CD14-positive monocyte (primary cell): ENCODE data around the gene OSBPL8. TPM values are rescaled to one million over a fixed set of nuclear protein-coding genes. Genes with fewer than 3 reads are reported as not detected.

Source experiments
- DNase-seq, 3 donors: peaks; one replicate each; pipeline ENCODE4 v3.0.0-alpha.2; 2011 to 2022
- H2AFZ ChIP-seq: 2 replicates; pipeline ENCODE4 v1.6.0; 2012; ENCODE audit warnings: mild to moderate bottlenecking, low read depth, low read length, inconsistent platforms; ENCODE audit not compliant: insufficient read depth, poor library complexity, severe bottlenecking
- H3K27ac ChIP-seq, 2 donors: 1 replicate in 1 of 2; 2 replicates in 1 of 2; pipeline ENCODE4 v1.5.1; 2012 to 2013; ENCODE audit warnings: low read length in 2 of 2, control low read depth in 1 of 2, inconsistent platforms in 1 of 2, low read depth in 1 of 2, mild to moderate bottlenecking in 1 of 2
- H3K27me3 ChIP-seq, 2 donors: one replicate each; pipeline versions ENCODE4 v1.6.0 to v1.6.1; 2011 to 2013; ENCODE audit warnings: low read length in 2 of 2; ENCODE audit not compliant: control insufficient read depth in 2 of 2, insufficient read depth in 2 of 2
- H3K36me3 ChIP-seq, 2 donors: replicated peaks in 1 of 2; 1 replicate in 1 of 2; 2 replicates in 1 of 2; pipeline versions ENCODE4 v1.5.1 to v1.6.1; 2012 to 2013; ENCODE audit warnings: low read length in 2 of 2, control low read depth in 1 of 2, inconsistent platforms in 1 of 2, mild to moderate bottlenecking in 1 of 2; ENCODE audit not compliant: insufficient read depth in 2 of 2, control insufficient read depth in 1 of 2
- H3K4me1 ChIP-seq, 2 donors: 1 replicate in 1 of 2; 2 replicates in 1 of 2; pipeline versions ENCODE4 v1.5.1 to v1.6.1; 2012 to 2013; ENCODE audit warnings: low read length in 2 of 2, control low read depth in 1 of 2, inconsistent platforms in 1 of 2, mild to moderate bottlenecking in 1 of 2, moderate library complexity in 1 of 2; ENCODE audit not compliant: insufficient read depth in 2 of 2, control insufficient read depth in 1 of 2
- H3K4me2 ChIP-seq: replicated peaks from 2 replicates; pipeline ENCODE3; 2012; ENCODE audit warnings: low read length, moderate library complexity, mild to moderate bottlenecking; ENCODE audit not compliant: poor library complexity, severe bottlenecking; ENCODE audit errors: extremely low read depth
- H3K4me3 ChIP-seq, 3 experiments: fragments of 200-600 bp in 1 of 3; sonication (generic) in 1 of 3; replicated peaks in 1 of 3; 1 replicate in 2 of 3; 2 replicates in 1 of 3; pipeline ENCODE4 v1.5.1; 2011 to 2013; ENCODE audit warnings: low read length in 3 of 3, mild to moderate bottlenecking in 3 of 3, control low read depth in 2 of 3, low read depth in 2 of 3, inconsistent platforms in 1 of 3, moderate library complexity in 1 of 3
- H3K79me2 ChIP-seq: 2 replicates; pipeline ENCODE4 v1.6.0; 2012; ENCODE audit warnings: mild to moderate bottlenecking, control low read depth, inconsistent platforms, low read length, moderate library complexity; ENCODE audit not compliant: insufficient read depth
- H3K9ac ChIP-seq: 2 replicates; pipeline ENCODE4 v1.6.0; 2017; ENCODE audit warnings: low read length, mild to moderate bottlenecking; ENCODE audit not compliant: insufficient read depth, poor library complexity, severe bottlenecking
- H3K9me3 ChIP-seq, 2 donors: replicated peaks in 1 of 2; 1 replicate in 1 of 2; 2 replicates in 1 of 2; pipeline versions ENCODE4 v1.5.1 to v1.6.1; 2012 to 2013; ENCODE audit warnings: low read length in 2 of 2, control low read depth in 1 of 2; ENCODE audit not compliant: control insufficient read depth in 1 of 2, insufficient read depth in 1 of 2
- H4K20me1 ChIP-seq: 2 replicates; pipeline ENCODE4 v1.6.0; 2012; ENCODE audit warnings: mild to moderate bottlenecking, low read length, control low read depth, moderate library complexity; ENCODE audit not compliant: insufficient read depth
- H3K27ac Mint-ChIP-seq, 7 donors: one replicate each; pipeline ENCODE4 v1.8.0; 2020; ENCODE audit warnings: mild to moderate bottlenecking in 7 of 7, mixed read lengths in 7 of 7, moderate library complexity in 6 of 7, inconsistent platforms in 2 of 7
- H3K27me3 Mint-ChIP-seq, 3 donors: one replicate each; pipeline ENCODE4 v1.8.0; 2021 to 2022; ENCODE audit warnings: low read depth in 3 of 3, mild to moderate bottlenecking in 3 of 3, mixed read lengths in 3 of 3, moderate library complexity in 3 of 3, inconsistent platforms in 1 of 3
- H3K36me3 Mint-ChIP-seq, 2 donors: one replicate each; pipeline ENCODE4 v1.8.0; 2020; ENCODE audit warnings: mixed read lengths in 2 of 2, inconsistent platforms in 1 of 2, mild to moderate bottlenecking in 1 of 2
- H3K4me1 Mint-ChIP-seq: one replicate; pipeline ENCODE4 v1.8.0; 2020; ENCODE audit warnings: mild to moderate bottlenecking, mixed read lengths
- H3K4me3 Mint-ChIP-seq, 2 donors: one replicate each; pipeline ENCODE4 v1.8.0; 2020; ENCODE audit warnings: mild to moderate bottlenecking in 2 of 2, mixed read lengths in 2 of 2, moderate library complexity in 1 of 2
- H3K9me3 Mint-ChIP-seq, 7 donors: one replicate each; pipeline ENCODE4 v1.8.0; 2020 to 2022; ENCODE audit warnings: mixed read lengths in 7 of 7, mild to moderate bottlenecking in 6 of 7, moderate library complexity in 6 of 7, inconsistent platforms in 2 of 7
- CTCF ChIP-seq: fragments of 200-600 bp; IDR thresholded peaks from one replicate; pipeline ENCODE4 v1.8.0; 2022; ENCODE audit warnings: antibody characterized with exemption, mild to moderate bottlenecking
- WGBS: methylation state at CpG from one replicate; pipeline ENCODE4 v1.1.5; 2013; ENCODE audit warnings: missing lambda C conversion rate; ENCODE audit not compliant: insufficient coverage; 5-methylcytosine and 5-hydroxymethylcytosine counted together
- intact Hi-C, 2 donors: fragments of 100-400 bp; cut with micrococcal nuclease; formaldehyde crosslinking; loops; one replicate each; pipeline versions ENCODE4 v1.15.0 to v1.15.1; 2023
- polyA plus RNA-seq, 3 donors: library from polyadenylated mRNA; depleted of rRNA in 1 of 3; unstranded in 2 of 3; stranded (reverse) in 1 of 3; fragments of 300-500 nt in 2 of 3; fragments of >200 nt in 1 of 3; fragmentation: Illumina TruSeq in 2 of 3; gene quantifications; 1 replicate in 2 of 3; 2 replicates in 1 of 3; pipeline ENCODE4 v1.2.3, GENCODE V29; 2012 to 2021

The OSBPL8 gene
- polyA plus RNA-seq, 3 donors = 25.3 to 167 (median 147) TPM

DNA sequence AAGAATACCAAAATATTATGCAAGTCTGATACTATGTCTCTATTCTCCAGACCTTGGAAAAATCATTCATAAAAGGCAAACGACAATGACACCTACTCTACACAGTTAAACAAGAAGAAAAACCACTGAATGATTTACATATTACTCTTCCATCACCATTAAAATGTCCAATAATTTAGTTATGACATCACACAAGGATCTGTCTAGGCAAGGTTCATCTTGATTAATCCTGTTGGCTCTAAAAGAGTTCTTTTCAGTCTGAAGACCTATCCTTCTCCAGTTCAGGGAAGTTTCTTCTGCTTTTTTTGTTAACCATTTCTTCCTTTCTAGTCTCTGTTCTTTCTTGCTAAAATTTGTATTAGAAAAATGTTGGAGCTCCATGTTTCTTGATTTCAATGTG is 64.0 kb downstream of the OSBPL8 start:
- Histone ChIP-seq H3K4me1 (no peaks in the 10 kb centered on the region), H3K4me2 (no peak overlapping the region), H4K20me1 (peaks cover 82% of the 10 kb centered on the region), H2AFZ (no peak overlapping the region), H3K27me3 (no peaks in the 10 kb centered on the region), H3K36me3 (peaks cover 0 to 16% of the 10 kb centered on the region in 2 donors), H3K9ac (no peak overlapping the region), H3K27ac (no peak overlapping the region), H3K79me2 (peaks cover 40% of the 10 kb centered on the region), H3K9me3 (peaks cover 0 to 10% of the 10 kb centered on the region in 2 donors), H3K4me3 (no peak overlapping the region)
- TF ChIP-seq CTCF = no peak
- WGBS = no CpG with 5 or more reads among the region's 1 CpG
- H3K27me3 Mint-ChIP-seq = no peaks in the 10 kb centered on the region
- H3K9me3 Mint-ChIP-seq = peaks cover 4 to 16% (median 14%) of the 10 kb centered on the region in 7 donors
- DNase-seq = no peak
- peaks cover 22 to 24% of the 10 kb centered on the region in 2 donors for H3K36me3 Mint-ChIP-seq
- H3K27ac Mint-ChIP-seq = peak overlapping the region in 2 of 7 donors; percentile 15 to 30
- peaks cover 6% of the 10 kb centered on the region for H3K4me1 Mint-ChIP-seq
- intact Hi-C loops = no loop called here
- no peak overlapping the region for H3K4me3 Mint-ChIP-seq

GRCh38 chr12:76491292-76491691 is 68.3 kb downstream of the OSBPL8 start:
- Histone ChIP-seq H3K79me2 (peaks cover 53% of the 10 kb centered on the region), H4K20me1 (peaks cover 72% of the 10 kb centered on the region), H3K36me3 (peaks cover 10 to 37% of the 10 kb centered on the region in 2 donors), H3K9ac (no peak overlapping the region), H3K9me3 (peaks cover 0 to 10% of the 10 kb centered on the region in 2 donors), H3K4me3 (no peak overlapping the region), H3K4me2 (no peak overlapping the region), H3K27ac (no peak overlapping the region), H2AFZ (no peak overlapping the region), H3K27me3 (no peaks in the 10 kb centered on the region), H3K4me1 (no peaks in the 10 kb centered on the region)
- peaks cover 4 to 16% (median 14%) of the 10 kb centered on the region in 7 donors for H3K9me3 Mint-ChIP-seq
- intact Hi-C loops = no loop called here
- H3K4me3 Mint-ChIP-seq = no peak overlapping the region
- H3K36me3 Mint-ChIP-seq = peaks cover 39 to 42% of the 10 kb centered on the region in 2 donors
- no peak for DNase-seq
- H3K27ac Mint-ChIP-seq = no peak overlapping the region
- peaks cover 10% of the 10 kb centered on the region for H3K4me1 Mint-ChIP-seq
- no peak for TF ChIP-seq CTCF
- no CpG with 5 or more reads among the region's 1 CpG for WGBS
- H3K27me3 Mint-ChIP-seq = no peaks in the 10 kb centered on the region
